H1 (cell line): Measurements from ENCODE around the gene CTSA. TPM values are rescaled to one million over a fixed set of nuclear protein-coding genes. Genes with fewer than 3 reads are reported as not detected.

Source experiments
- CTCF ChIA-PET: fragments of 300-600 bp; sonication (Branson Sonifier 250); formaldehyde crosslinking; loops from one replicate; lab custom pipeline; 2021; ENCODE audit not compliant: partially characterized antibody; lab: Charles Lee
- POLR2A ChIA-PET: fragments of 300-600 bp; sonication (Branson Sonifier 250); formaldehyde crosslinking; loops from one replicate; lab custom pipeline; 2021; ENCODE audit warnings: inconsistent platforms; ENCODE audit not compliant: partially characterized antibody; lab: Charles Lee
- DNase-seq, 2 experiments: peaks; one replicate each; pipeline versions ENCODE4 v3.0.0 to v3.0.0-alpha.2; 2010 to 2022; ENCODE audit warnings: low spot score in 2 of 2, low read depth in 1 of 2, mixed read lengths in 1 of 2
- FAIRE-seq: peaks from 2 replicates; lab custom pipeline; 2011; peaks lifted over from hg19 to GRCh38; lab: Jason Lieb, UNC
- H2AFZ ChIP-seq: 2 replicates; pipeline ENCODE4 v1.8.1; 2012; ENCODE audit warnings: low read length, inconsistent platforms
- H2AK5ac ChIP-seq: 2 replicates; pipeline ENCODE4 v1.6.1; 2013; ENCODE audit warnings: low read depth, low read length
- H2BK120ac ChIP-seq: replicated peaks from 2 replicates; pipeline ENCODE3; 2013; ENCODE audit warnings: low read depth, low read length, inconsistent platforms
- H2BK12ac ChIP-seq: 2 replicates; pipeline ENCODE4 v1.6.1; 2013; ENCODE audit warnings: low read depth, low read length
- H2BK15ac ChIP-seq: 2 replicates; pipeline ENCODE4 v1.6.1; 2013; ENCODE audit warnings: low read length
- H2BK20ac ChIP-seq: 2 replicates; pipeline ENCODE4 v1.6.1; 2013; ENCODE audit warnings: low read length
- H2BK5ac ChIP-seq: 2 replicates; pipeline ENCODE4 v1.6.1; 2013; ENCODE audit warnings: low read depth, low read length
- H3K14ac ChIP-seq: 2 replicates; pipeline ENCODE4 v1.6.1; 2013; ENCODE audit warnings: inconsistent platforms; ENCODE audit not compliant: insufficient read length
- H3K18ac ChIP-seq: 2 replicates; pipeline ENCODE4 v1.6.1; 2013; ENCODE audit warnings: low read length; ENCODE audit errors: extremely low read depth
- H3K23ac ChIP-seq: 2 replicates; pipeline ENCODE4 v1.6.1; 2013; ENCODE audit warnings: inconsistent platforms; ENCODE audit not compliant: insufficient read length
- H3K23me2 ChIP-seq: 2 replicates; pipeline ENCODE4 v1.6.1; 2013; ENCODE audit warnings: low read depth, low read length
- H3K27ac ChIP-seq: 2 replicates; pipeline ENCODE4 v1.6.1; 2011; ENCODE audit warnings: low read depth, low read length, inconsistent platforms
- H3K27me3 ChIP-seq, 4 experiments: replicated peaks in 1 of 4; 1 replicate in 1 of 4; 2 replicates in 3 of 4; pipeline versions ENCODE4 v1.6.1 to v1.8.1; 2011 to 2013; ENCODE audit warnings: low read length in 3 of 4, mild to moderate bottlenecking in 3 of 4, inconsistent platforms in 2 of 4, mixed read lengths in 2 of 4, moderate library complexity in 1 of 4; ENCODE audit not compliant: control insufficient read depth in 3 of 4, insufficient read depth in 3 of 4; ENCODE audit errors: extremely low read depth in 1 of 4
- H3K36me3 ChIP-seq, 4 experiments: 2 replicates each; pipeline versions ENCODE4 v1.6.1 to v1.8.1; 2011 to 2013; ENCODE audit warnings: mild to moderate bottlenecking in 4 of 4, low read length in 3 of 4, moderate library complexity in 2 of 4, control low read depth in 1 of 4, inconsistent platforms in 1 of 4; ENCODE audit not compliant: insufficient read depth in 4 of 4, control insufficient read depth in 2 of 4
- H3K4ac ChIP-seq: replicated peaks from 2 replicates; pipeline ENCODE3; 2013; ENCODE audit warnings: low read length, low read depth, mixed read lengths, inconsistent platforms; ENCODE audit not compliant: insufficient read length
- H3K4me1 ChIP-seq, 4 experiments: replicated peaks in 1 of 4; 1 replicate in 1 of 4; 2 replicates in 3 of 4; pipeline versions ENCODE4 v1.6.1 to v1.8.1; 2011 to 2013; ENCODE audit warnings: low read length in 3 of 4, inconsistent platforms in 2 of 4, mixed read lengths in 1 of 4; ENCODE audit not compliant: insufficient read depth in 4 of 4, control insufficient read depth in 3 of 4
- H3K4me2 ChIP-seq, 2 experiments: 2 replicates each; pipeline versions ENCODE4 v1.6.1 to v1.8.1; 2011 to 2013; ENCODE audit warnings: low read depth in 2 of 2, low read length in 2 of 2, control low read depth in 1 of 2, inconsistent platforms in 1 of 2, mild to moderate bottlenecking in 1 of 2; ENCODE audit not compliant: insufficient read depth in 1 of 2
- H3K4me3 ChIP-seq, 4 experiments: fragments of 200-600, 300-600 bp in 1 of 4; sonication (generic), shearing (Covaris generic), sonication (Bioruptor Twin) in 1 of 4; 2 replicates each; pipeline versions ENCODE4 v1.5.1 to v1.8.1; 2011 to 2016; ENCODE audit warnings: low read length in 4 of 4, low read depth in 3 of 4, control low read depth in 2 of 4, inconsistent platforms in 2 of 4, mild to moderate bottlenecking in 2 of 4, mixed read lengths in 1 of 4, moderate library complexity in 1 of 4; ENCODE audit not compliant: insufficient read depth in 2 of 4; ENCODE audit errors: extremely low read depth in 1 of 4
- H3K56ac ChIP-seq: replicated peaks from 2 replicates; pipeline ENCODE3; 2013; ENCODE audit warnings: low read depth, mild to moderate bottlenecking, mixed read lengths, low read length, inconsistent platforms; ENCODE audit not compliant: insufficient read length
- H3K79me1 ChIP-seq: 2 replicates; pipeline ENCODE4 v1.6.1; 2013; ENCODE audit warnings: low read depth, low read length, control low read depth
- H3K79me2 ChIP-seq, 2 experiments: 2 replicates each; pipeline versions ENCODE4 v1.6.1 to v1.8.1; 2012 to 2013; ENCODE audit warnings: low read length in 2 of 2, mild to moderate bottlenecking in 2 of 2, inconsistent platforms in 1 of 2; ENCODE audit not compliant: insufficient read depth in 2 of 2, control insufficient read depth in 1 of 2
- H3K9ac ChIP-seq, 4 experiments: replicated peaks in 1 of 4; 1 replicate in 1 of 4; 2 replicates in 3 of 4; pipeline versions ENCODE4 v1.6.1 to v1.8.1; 2011 to 2013; ENCODE audit warnings: low read depth in 3 of 4, low read length in 3 of 4, control low read depth in 2 of 4, mild to moderate bottlenecking in 2 of 4, moderate library complexity in 2 of 4, inconsistent platforms in 1 of 4; ENCODE audit errors: extremely low read depth in 1 of 4
- H3K9me3 ChIP-seq, 2 experiments: 2 replicates each; pipeline versions ENCODE4 v1.6.1 to v1.8.1; 2012 to 2013; ENCODE audit warnings: mild to moderate bottlenecking in 2 of 2, moderate library complexity in 2 of 2, control low read depth in 1 of 2, inconsistent platforms in 1 of 2, low read depth in 1 of 2, low read length in 1 of 2, mixed read lengths in 1 of 2; ENCODE audit not compliant: insufficient read depth in 2 of 2
- H4K20me1 ChIP-seq, 2 experiments: replicated peaks in 1 of 2; 2 replicates each; pipeline versions ENCODE3 to v1.8.1; 2011 to 2013; ENCODE audit warnings: inconsistent platforms in 2 of 2, low read length in 2 of 2, mild to moderate bottlenecking in 1 of 2; ENCODE audit not compliant: insufficient read depth in 2 of 2, control insufficient read depth in 1 of 2
- H4K5ac ChIP-seq: 2 replicates; pipeline ENCODE4 v1.6.1; 2013; ENCODE audit warnings: low read length, low read depth, mixed read lengths, inconsistent platforms; ENCODE audit not compliant: insufficient read length
- H4K8ac ChIP-seq: 2 replicates; pipeline ENCODE4 v1.8.0; 2013; ENCODE audit warnings: mild to moderate bottlenecking, moderate library complexity, low read length, inconsistent platforms; ENCODE audit not compliant: insufficient read depth; ENCODE audit errors: extremely low read depth
- H4K91ac ChIP-seq: replicated peaks from 2 replicates; pipeline ENCODE3; 2013; ENCODE audit warnings: low read length, mixed read lengths, inconsistent platforms; ENCODE audit not compliant: insufficient read length
- CREB1 ChIP-seq: IDR thresholded peaks from 2 replicates; pipeline ENCODE4 v1.6.1; 2012; ENCODE audit warnings: inconsistent platforms
- PHF8 ChIP-seq: fragments of 200-600 bp; sonication (generic); conservative IDR thresholded peaks from 2 replicates; pipeline ENCODE4 v1.7.1; 2012; ENCODE audit warnings: low read depth, mild to moderate bottlenecking, inconsistent platforms, low read length, moderate library complexity
- WGBS, 2 experiments: shearing (Covaris generic) in 1 of 2; methylation state at CpG; one replicate each; pipeline versions ENCODE4 v1.1.6 to v1.1.7; 2013 to 2015; ENCODE audit warnings: low lambda C conversion rate in 2 of 2, mixed read lengths in 2 of 2, inconsistent platforms in 1 of 2, low coverage in 1 of 2, missing lambda C conversion rate in 1 of 2; ENCODE audit not compliant: insufficient replicate concordance in 2 of 2, insufficient coverage in 1 of 2, insufficient read length in 1 of 2; ENCODE audit errors: extremely low coverage in 1 of 2, missing lambda C conversion rate in 1 of 2; 5-methylcytosine and 5-hydroxymethylcytosine counted together
- polyA plus RNA-seq, 7 experiments: library from polyadenylated mRNA; depleted of rRNA in 3 of 7; stranded (reverse) in 5 of 7; unstranded in 2 of 7; fragments of >200 nt in 5 of 7; fragments of 200-250 nt in 2 of 7; gene quantifications; 1 replicate in 5 of 7; 2 replicates in 1 of 7; 4 replicates in 1 of 7; pipeline versions ENCODE4 v1.2.1 to v1.2.3, GENCODE V29; 2011 to 2013; ENCODE audit warnings: missing spikeins in 2 of 7, mixed read lengths in 2 of 7
- total RNA-seq: library from RNA; stranded (reverse); fragmentation: NEBNext Ultra II Directional; extraction: Animal tissue kit (Norgen Biotek cat#: 25700); gene quantifications from 2 replicates; pipeline ENCODE4 v1.2.1, GENCODE V29; 2021

Gene CTSA
- total and polyA plus RNA-seq, 2 of the 8 experiments (the other 6 are each of a cell fraction or from before 2014, with no cell fraction given): 49.7 to 74.0 TPM

- peak within 1 kb of the TSS; percentile 88 for H3K18ac ChIP-seq
- no peaks in the 10 kb centered on the region for H3K27me3 ChIP-seq
- no peak within 1 kb of the TSS for H3K56ac ChIP-seq
- H3K23me2 ChIP-seq: peaks cover 5% of the 10 kb centered on the region
- H2BK15ac ChIP-seq: peak within 1 kb of the TSS; percentile 89; the same call in 1 of the 2 replicates
- peaks cover 0 to 7% of the 10 kb centered on the region in 2 experiments for H4K20me1 ChIP-seq
- peak within 1 kb of the TSS; percentile 40 for H3K4ac ChIP-seq
- peaks cover 0 to 16% of the 10 kb centered on the region in 2 experiments; a peak in 1 of 4 replicates for H3K79me2 ChIP-seq
- H4K8ac ChIP-seq: peak within 1 kb of the TSS; percentile 94; the same call in 1 of the 2 replicates
- POLR2A ChIA-PET: interaction anchor here (0.6 to 5.7 kb wide), 25 partner anchors 10 to 332 kb away, joined by 3 to 55 read pairs (median 5); partner anchors contain the start of genes ACOT8, CTSA, NEURL2 and PCIF1
- peak within 1 kb of the TSS; percentile 67 to 94 (median 71) for H3K9ac ChIP-seq
- H4K5ac ChIP-seq: no peak within 1 kb of the TSS
- peak within 1 kb of the TSS; percentile 69 for H3K27ac ChIP-seq
- DNase-seq (peak; percentile 98 to 99), FAIRE-seq (peak; percentile 85)
- H3K4me2 ChIP-seq: peak within 1 kb of the TSS; percentile 73 to 88
- no peaks in the 10 kb centered on the region for H3K9me3 ChIP-seq
- CTCF ChIA-PET: interaction anchor here (0.8 to 2.8 kb wide), 9 partner anchors 9 to 89 kb away, joined by 3 to 14 read pairs (median 4); partner anchors contain the start of genes CTSA, NEURL2 and PLTP
- peak within 1 kb of the TSS; percentile 90 for H2BK5ac ChIP-seq
- H2BK12ac ChIP-seq: 0 out of 2 replicates have a peak within 1 kb of the TSS, but pooled peaks have one; percentile 28
- H3K36me3 ChIP-seq: peaks cover 14 to 28% (median 20%) of the 10 kb centered on the region in 4 experiments
- H2BK120ac ChIP-seq: peak within 1 kb of the TSS; percentile 12
- peak within 1 kb of the TSS; percentile 80 to 99 (median 90) for H3K4me3 ChIP-seq
- WGBS, 2 experiments: 5% methylated on average over 23 of the region's 23 CpGs; no CpG with 5 or more reads in 1 of the 2 experiments
- no peak within 1 kb of the TSS for H4K91ac ChIP-seq
- H3K4me1 ChIP-seq: no peaks in the 10 kb centered on the region
- H2AK5ac ChIP-seq: no peak within 1 kb of the TSS
- peak within 1 kb of the TSS; percentile 22; the same call in 1 of the 2 replicates for H2AFZ ChIP-seq
- no peak within 1 kb of the TSS for H3K14ac ChIP-seq
- no peaks in the 10 kb centered on the region for H3K79me1 ChIP-seq
- no peak within 1 kb of the TSS for H2BK20ac ChIP-seq
- no peak within 1 kb of the TSS for H3K23ac ChIP-seq
- TF ChIP-seq PHF8: peak; percentile 79
- TF ChIP-seq CREB1: peak; percentile 83
Observed at GRCh38 chr20:45880988-45881788, 9.9 kb upstream of the CTSA start, which contains the start of gene ZSWIM1. Gene ZSWIM1 (plus strand): TSS chr20:45881227. CDS start chr20:45882593, 1,366 bp downstream.
